CD4-positive, alpha-beta T cell treated with Interleukin-17A for 1 hour (primary cell): ENCODE results near the gene CCDC149.
"Not testable (repeated sequence)": the region's sequence is repeated elsewhere in the genome, so short reads cannot be mapped to it uniquely, and the experiment has no call there.

ENCODE experiments used
- DNase-seq: peaks from one replicate; pipeline ENCODE4 v3.0.0-alpha.2; 2020

CCDC149 gene

GRCh38 chr4:24915121-24915922 lies 2.5 kb upstream of the CCDC149 start:
- DNase-seq = no peak

- no peak for DNase-seq
These were observed 1.6 kb upstream of the CCDC149 start for GRCh38 chr4:24914460-24914859.

- DNase-seq = no peak
These were observed 260 bp upstream of the CCDC149 start for GRCh38 chr4:24913119-24913485.

GRCh38 chr4:24910499-24910898 lies 2.3 kb downstream of the CCDC149 start:
- no peak for DNase-seq

- DNase-seq = not testable (repeated sequence)
These were observed 3.2 kb downstream of the CCDC149 start for GRCh38 chr4:24909606-24910005.

- no peak for DNase-seq
These were observed 15.2 kb downstream of the CCDC149 start for GRCh38 chr4:24897639-24898038.

- no peak for DNase-seq
These were observed 15.9 kb downstream of the CCDC149 start for GRCh38 chr4:24896977-24897376.

GRCh38 chr4:24896056-24896455 lies 16.8 kb downstream of the CCDC149 start:
- no peak for DNase-seq

- no peak for DNase-seq
These were observed 17.4 kb downstream of the CCDC149 start for GRCh38 chr4:24895461-24895860.

GRCh38 chr4:24894846-24895245 lies 18.0 kb downstream of the CCDC149 start:
- DNase-seq = no peak

GRCh38 chr4:24894243-24894642 lies 18.6 kb downstream of the CCDC149 start:
- no peak for DNase-seq

- no peak for DNase-seq
These were observed 20.1 kb downstream of the CCDC149 start for GRCh38 chr4:24892778-24893177.

GRCh38 chr4:24892278-24892677 lies 20.6 kb downstream of the CCDC149 start:
- DNase-seq = no peak

GRCh38 chr4:24890561-24891126 lies 22.2 kb downstream of the CCDC149 start:
- no peak for DNase-seq

GRCh38 chr4:24889991-24890390 lies 22.9 kb downstream of the CCDC149 start:
- DNase-seq = no peak

- no peak for DNase-seq
These were observed 24.1 kb downstream of the CCDC149 start for GRCh38 chr4:24888475-24889344.

- DNase-seq = no peak
These were observed 24.9 kb downstream of the CCDC149 start for GRCh38 chr4:24887881-24888430.

GRCh38 chr4:24886596-24886995 lies 26.2 kb downstream of the CCDC149 start:
- no peak for DNase-seq

- no peak for DNase-seq
These were observed 27.5 kb downstream of the CCDC149 start for GRCh38 chr4:24885342-24885741.

- DNase-seq = no peak
These were observed 27.9 kb downstream of the CCDC149 start for GRCh38 chr4:24884902-24885301.

- DNase-seq = no peak
These were observed 31.2 kb downstream of the CCDC149 start for GRCh38 chr4:24881508-24882196.

- no peak for DNase-seq
These were observed 32.7 kb downstream of the CCDC149 start for GRCh38 chr4:24880186-24880585.

GRCh38 chr4:24878636-24879016 lies 34.2 kb downstream of the CCDC149 start:
- DNase-seq = no peak
